ENCODE measurements around the gene ELOB. TPM values are rescaled to one million over a fixed set of nuclear protein-coding genes. Genes with fewer than 3 reads are reported as not detected.

ELOB gene
- total RNA-seq, 2 donors from 2014 or later = 158 to 208 TPM

DNA sequence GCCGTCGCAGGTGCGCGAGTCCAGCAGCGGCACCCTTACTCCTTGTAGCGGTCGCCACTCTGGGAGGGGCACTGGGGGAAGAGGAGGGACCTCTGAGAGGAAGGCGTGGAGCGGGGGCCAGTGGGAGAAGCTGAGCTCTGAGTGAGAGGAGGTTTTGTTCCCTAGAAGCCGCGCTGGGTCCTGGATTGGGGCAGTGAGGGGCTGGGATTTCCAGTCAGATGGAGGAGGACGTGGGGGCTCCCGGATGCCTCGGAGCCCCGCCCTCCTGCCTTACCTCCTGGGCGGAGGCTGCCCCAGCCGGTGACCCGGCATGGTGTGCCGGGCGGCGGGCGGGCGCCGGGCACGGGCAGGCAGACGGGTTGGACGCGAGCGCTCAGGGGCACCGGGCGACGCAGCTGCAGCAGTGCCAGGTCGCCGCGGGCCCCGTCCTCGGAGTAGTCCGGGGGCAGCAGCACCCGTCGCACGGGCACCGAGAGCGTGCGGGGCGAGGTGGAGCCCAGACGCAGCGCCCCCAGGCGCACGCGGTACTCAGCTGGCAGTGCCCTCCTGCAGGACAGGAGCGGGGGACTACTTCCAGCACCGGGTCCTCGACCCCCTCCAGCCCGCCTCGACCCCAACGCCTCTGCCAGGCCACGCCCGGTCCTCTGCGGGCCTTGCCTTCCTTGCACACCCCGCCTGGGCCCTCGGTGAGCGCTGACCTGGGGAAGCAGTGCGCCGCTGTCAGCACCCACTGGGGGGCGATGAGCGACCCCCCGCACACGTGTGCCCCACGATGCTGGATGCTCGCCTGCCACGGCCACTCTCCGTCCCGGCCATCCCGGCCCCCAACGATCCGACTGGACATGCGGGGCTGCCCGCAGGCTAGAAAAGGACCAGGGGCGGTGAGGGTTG, 8.3 kb upstream of the ELOB start:
- DNase-seq (peak; percentile 49), ATAC-seq (replicated peaks in 1 of 2) (peak; percentile 76 to 78)
- peak overlapping the region; percentile 84 to 91 for H3K4me3 Mint-ChIP-seq
- no peaks in the 10 kb centered on the region for H3K9me3 Mint-ChIP-seq
- H3K4me1 Mint-ChIP-seq (ENCODE audit: low read depth) = peaks cover 11% of the 10 kb centered on the region
- no peaks in the 10 kb centered on the region for H3K36me3 Mint-ChIP-seq (ENCODE audit: insufficient read depth in 2 of 2)
- H3K27ac Mint-ChIP-seq = peak overlapping the region; percentile 72
- peaks cover 10% of the 10 kb centered on the region for H3K27me3 Mint-ChIP-seq (ENCODE audit: low read depth)

DNA sequence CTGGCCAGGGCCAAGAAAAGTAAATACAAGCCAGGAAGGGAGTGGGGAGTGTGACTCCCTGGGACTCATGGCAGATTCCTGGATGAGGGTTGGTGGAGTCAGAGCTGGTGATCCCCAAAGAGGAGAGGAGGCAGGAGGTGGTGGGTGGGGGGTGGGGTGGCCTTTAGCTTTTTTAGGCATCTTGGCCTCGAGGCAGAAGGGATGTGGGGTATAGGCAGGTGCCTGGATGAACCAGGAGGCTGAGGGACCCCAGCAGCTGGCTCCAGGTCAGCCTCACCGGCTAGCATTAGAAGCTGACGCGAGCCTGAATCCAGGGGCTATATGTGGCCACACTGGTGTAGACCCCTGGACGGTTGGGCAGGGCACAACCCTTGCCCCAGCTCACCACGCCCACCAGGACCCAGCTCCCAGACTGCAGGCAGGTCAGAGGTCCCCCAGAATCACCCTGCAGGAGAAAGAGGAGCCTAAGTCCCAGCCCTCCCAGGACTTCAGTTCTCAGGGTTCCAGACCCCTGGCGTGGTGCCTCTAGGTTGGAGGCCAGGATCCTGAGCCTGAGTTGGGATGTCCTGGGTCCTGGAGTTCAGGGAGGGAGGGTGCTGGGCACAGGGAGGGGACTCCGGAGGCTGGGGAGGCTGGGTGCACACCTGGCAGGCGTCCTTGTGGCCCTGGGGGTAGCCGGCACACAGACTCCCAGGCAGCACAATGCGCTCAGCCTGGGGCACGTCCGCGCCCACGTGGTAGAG, 7.4 kb upstream of the ELOB start:
- peaks cover 10% of the 10 kb centered on the region for H3K27me3 Mint-ChIP-seq (ENCODE audit: low read depth)
- peaks cover 19% of the 10 kb centered on the region for H3K4me1 Mint-ChIP-seq (ENCODE audit: low read depth)
- H3K9me3 Mint-ChIP-seq = no peaks in the 10 kb centered on the region
- H3K27ac Mint-ChIP-seq = peak overlapping the region; percentile 72
- ATAC-seq (replicated peaks in 1 of 2) = peak in 1 of 2 donors; percentile 1
- no peak for DNase-seq
- H3K36me3 Mint-ChIP-seq (ENCODE audit: insufficient read depth in 2 of 2) = no peaks in the 10 kb centered on the region
- peak overlapping the region; percentile 84 to 91 for H3K4me3 Mint-ChIP-seq

DNA sequence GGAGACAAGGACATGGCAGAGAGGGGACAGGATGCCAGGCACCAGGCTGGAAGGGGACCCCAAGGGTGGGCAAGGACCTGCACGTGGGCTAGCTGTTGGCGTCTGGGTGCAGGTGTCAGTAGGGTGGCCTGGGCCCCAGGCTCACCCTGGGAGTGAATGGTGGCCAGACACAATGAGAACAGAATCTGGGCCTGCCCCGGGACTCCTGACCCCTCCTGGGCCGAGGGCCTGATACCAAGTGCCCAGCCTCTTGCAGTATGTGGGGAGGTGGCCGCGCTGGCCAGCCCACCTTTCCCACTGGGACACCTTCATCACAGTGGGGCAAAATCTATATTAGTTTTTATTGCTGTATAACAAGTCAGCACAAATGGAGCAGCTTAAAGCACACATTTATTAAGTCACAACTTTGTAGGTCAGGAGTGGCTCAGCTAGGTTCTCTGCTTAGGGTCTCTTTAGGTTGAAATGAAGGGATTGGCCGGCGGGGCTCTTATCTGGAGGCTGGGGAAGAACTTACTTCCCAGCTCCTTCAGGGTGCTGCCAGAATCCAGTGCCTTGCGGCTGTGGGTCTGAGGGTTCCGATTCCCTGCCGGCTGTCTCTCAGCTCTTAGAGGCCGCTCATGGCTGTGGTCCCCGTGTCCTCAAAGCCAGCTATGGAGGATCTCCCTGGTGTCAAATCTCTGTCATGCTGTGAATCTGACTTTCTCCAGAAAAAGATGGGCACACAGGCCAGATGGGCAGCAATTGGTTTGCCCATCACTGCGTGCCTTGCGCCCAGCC, 6.7 kb upstream of the ELOB start:
- no peak for DNase-seq
- Mint-ChIP-seq H3K36me3 (ENCODE audit: insufficient read depth in 2 of 2) (no peaks in the 10 kb centered on the region), H3K9me3 (no peaks in the 10 kb centered on the region), H3K4me3 (peak overlapping the region in 1 of 2 donors; percentile 66), H3K27me3 (ENCODE audit: low read depth) (peaks cover 10% of the 10 kb centered on the region), H3K27ac (no peak overlapping the region), H3K4me1 (ENCODE audit: low read depth) (peaks cover 21% of the 10 kb centered on the region)
- ATAC-seq (replicated peaks in 1 of 2) = no peak

DNA sequence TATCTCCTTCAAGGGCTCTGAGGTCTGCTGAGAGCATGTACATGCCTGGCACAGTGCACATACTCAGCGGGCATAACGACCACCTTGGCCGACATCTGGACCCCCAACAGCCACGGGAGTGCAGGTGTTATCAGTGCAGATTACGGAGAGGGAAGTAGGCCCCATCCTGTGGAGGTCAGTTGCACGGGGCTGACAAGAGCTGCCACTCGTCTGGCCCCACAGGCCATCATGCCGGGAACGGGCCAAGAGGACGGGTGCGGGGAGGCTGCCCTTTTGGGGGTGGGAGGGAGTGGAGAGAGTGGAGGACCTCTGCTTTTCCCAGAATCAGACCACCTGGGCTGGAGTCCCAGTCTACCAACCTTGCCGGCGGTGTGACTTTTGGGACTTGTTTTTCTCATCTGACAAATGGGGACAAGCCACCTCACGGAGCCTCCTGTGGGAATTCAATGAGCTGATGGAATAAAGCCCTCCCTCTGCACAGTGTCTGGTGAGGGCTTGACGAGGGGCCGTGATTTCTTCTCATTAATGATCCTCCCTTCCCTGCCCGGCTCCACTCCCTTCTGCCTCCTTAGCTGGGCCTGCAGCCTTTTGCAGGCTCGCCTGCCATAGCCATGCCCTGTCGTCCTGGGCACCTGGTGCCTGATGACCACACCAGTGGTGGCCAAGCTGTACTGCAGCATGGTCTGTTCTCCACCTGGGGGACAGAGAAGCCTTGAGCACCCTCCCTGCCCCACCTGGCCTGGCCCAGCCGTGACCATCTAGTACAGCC, 5.7 kb upstream of the ELOB start:
- Mint-ChIP-seq H3K27me3 (ENCODE audit: low read depth) (peaks cover 4% of the 10 kb centered on the region), H3K9me3 (no peaks in the 10 kb centered on the region), H3K4me1 (ENCODE audit: low read depth) (peaks cover 31% of the 10 kb centered on the region), H3K27ac (no peak overlapping the region), H3K36me3 (ENCODE audit: insufficient read depth in 2 of 2) (peaks cover 0 to 3% of the 10 kb centered on the region in 2 donors), H3K4me3 (no peak overlapping the region)
- DNase-seq (no peak), ATAC-seq (replicated peaks in 1 of 2) (no peak)

DNA sequence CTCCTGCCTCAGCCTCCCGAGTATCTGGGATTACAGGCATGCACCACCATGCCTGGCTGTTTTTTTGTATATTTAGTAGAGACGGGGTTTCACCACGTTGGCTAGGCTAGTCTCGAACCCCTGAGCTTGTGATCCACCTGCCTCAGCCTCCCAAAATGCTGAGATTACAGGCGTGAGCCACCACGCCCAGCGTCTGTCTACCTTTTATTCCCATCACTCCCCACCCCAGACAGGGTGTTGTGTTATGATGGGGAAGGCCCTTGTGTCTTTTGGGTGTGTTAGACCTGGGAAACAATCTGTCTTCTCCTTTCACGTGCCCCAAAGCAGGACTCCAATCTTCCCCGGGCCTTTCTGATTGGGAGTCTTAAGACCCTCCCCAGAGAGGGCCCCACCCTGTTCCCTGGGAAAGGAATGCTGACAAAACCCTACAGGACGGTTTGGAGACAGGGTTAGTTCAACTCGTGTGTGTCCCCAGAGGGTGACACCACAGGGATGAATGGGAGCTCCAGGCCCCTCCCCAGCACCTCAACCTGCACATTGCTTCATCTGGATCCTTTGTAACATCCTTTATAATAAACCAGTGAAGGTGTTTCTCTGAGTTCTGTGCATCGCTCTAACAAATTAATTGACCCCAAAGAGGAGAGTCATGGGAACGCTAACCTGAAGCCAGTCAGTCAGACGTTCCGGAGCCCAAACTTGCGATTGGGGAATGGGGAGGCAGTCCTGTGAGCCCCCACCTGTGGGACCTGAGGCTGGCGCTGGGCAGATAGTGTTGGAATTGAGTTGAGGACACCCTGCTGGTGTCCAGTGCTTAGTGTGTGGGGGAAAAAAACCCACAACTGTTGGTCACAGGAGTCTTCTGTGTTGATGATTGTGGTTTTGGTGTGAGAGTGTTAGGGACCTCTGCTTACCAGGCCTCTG, 3.2 kb upstream of the ELOB start:
- peaks cover 0 to 8% of the 10 kb centered on the region in 2 donors for H3K36me3 Mint-ChIP-seq (ENCODE audit: insufficient read depth in 2 of 2)
- DNase-seq = no peak
- H3K4me3 Mint-ChIP-seq = peak overlapping the region in 1 of 2 donors; percentile 44
- ATAC-seq (replicated peaks in 1 of 2) = no peak
- peaks cover 39% of the 10 kb centered on the region for H3K4me1 Mint-ChIP-seq (ENCODE audit: low read depth)
- H3K27ac Mint-ChIP-seq = no peak overlapping the region
- H3K9me3 Mint-ChIP-seq = no peaks in the 10 kb centered on the region
- H3K27me3 Mint-ChIP-seq (ENCODE audit: low read depth) = no peaks in the 10 kb centered on the region

DNA sequence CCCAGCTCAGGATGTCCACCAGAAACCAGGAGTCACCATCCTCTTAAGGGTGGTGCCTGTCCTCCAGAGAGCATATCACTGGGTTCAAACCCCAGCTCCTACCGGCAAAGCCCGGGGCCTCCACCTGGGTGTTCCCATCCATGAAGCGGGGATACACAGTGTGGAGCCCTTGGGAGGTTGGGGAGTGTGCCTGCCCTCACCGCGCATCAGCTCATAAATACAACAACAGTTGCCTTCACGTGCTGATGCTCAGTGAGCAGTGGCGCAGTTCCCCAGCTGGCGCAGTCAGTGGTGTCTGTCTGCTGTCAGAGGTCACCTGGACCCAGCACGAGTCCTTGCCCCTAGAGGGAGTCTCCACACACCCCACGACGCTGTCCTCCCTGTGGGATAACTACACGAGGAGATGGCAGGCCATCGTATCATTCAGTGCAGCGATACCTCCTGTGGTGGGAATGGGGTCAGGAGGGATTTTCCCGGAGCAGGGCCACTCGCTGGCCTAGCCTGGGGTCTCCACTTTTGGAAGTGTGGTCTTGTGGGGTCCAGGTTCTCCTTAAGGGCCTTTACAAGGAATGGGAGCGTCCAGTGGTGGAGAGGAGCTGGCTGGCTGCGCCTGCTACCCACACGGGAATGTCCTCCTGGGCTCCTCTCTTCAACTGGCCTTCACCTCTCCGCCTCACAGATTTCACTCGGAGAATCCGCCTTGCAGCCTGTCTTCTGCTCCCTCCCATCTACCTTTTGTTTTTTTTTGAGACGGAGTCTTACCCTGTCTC, 2.3 kb upstream of the ELOB start:
- H3K4me1 Mint-ChIP-seq (ENCODE audit: low read depth) = peaks cover 47% of the 10 kb centered on the region
- H3K4me3 Mint-ChIP-seq = peak overlapping the region in 1 of 2 donors; percentile 92
- peaks cover 0 to 8% of the 10 kb centered on the region in 2 donors for H3K36me3 Mint-ChIP-seq (ENCODE audit: insufficient read depth in 2 of 2)
- no peaks in the 10 kb centered on the region for H3K27me3 Mint-ChIP-seq (ENCODE audit: low read depth)
- ATAC-seq (replicated peaks in 1 of 2) (no peak), DNase-seq (no peak)
- no peak overlapping the region for H3K27ac Mint-ChIP-seq
- H3K9me3 Mint-ChIP-seq = no peaks in the 10 kb centered on the region

DNA sequence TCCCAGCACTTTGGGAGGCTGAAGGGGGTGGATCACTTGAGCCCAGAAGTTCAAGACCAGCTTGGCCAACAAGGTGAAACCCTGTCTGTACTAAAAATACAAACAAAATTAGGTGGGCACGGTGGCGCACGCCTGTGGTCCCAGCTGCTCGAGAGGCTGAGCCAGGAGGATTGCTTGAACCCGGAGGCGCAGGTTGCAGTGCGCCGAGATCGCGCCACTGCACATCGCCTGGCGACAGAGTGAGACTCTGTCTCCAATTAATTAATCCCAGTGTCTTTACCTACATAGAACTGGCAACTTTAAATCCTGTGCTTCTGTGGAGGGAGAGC, 1.5 kb upstream of the ELOB start:
- ATAC-seq (replicated peaks in 1 of 2) (no peak), DNase-seq (no peak)
- peak overlapping the region; percentile 90 for H3K27ac Mint-ChIP-seq
- peaks cover 0 to 8% of the 10 kb centered on the region in 2 donors for H3K36me3 Mint-ChIP-seq (ENCODE audit: insufficient read depth in 2 of 2)
- H3K27me3 Mint-ChIP-seq (ENCODE audit: low read depth) = no peaks in the 10 kb centered on the region
- H3K9me3 Mint-ChIP-seq = no peaks in the 10 kb centered on the region
- H3K4me1 Mint-ChIP-seq (ENCODE audit: low read depth) = peaks cover 48% of the 10 kb centered on the region
- peak overlapping the region; percentile 92 to 93 for H3K4me3 Mint-ChIP-seq

DNA sequence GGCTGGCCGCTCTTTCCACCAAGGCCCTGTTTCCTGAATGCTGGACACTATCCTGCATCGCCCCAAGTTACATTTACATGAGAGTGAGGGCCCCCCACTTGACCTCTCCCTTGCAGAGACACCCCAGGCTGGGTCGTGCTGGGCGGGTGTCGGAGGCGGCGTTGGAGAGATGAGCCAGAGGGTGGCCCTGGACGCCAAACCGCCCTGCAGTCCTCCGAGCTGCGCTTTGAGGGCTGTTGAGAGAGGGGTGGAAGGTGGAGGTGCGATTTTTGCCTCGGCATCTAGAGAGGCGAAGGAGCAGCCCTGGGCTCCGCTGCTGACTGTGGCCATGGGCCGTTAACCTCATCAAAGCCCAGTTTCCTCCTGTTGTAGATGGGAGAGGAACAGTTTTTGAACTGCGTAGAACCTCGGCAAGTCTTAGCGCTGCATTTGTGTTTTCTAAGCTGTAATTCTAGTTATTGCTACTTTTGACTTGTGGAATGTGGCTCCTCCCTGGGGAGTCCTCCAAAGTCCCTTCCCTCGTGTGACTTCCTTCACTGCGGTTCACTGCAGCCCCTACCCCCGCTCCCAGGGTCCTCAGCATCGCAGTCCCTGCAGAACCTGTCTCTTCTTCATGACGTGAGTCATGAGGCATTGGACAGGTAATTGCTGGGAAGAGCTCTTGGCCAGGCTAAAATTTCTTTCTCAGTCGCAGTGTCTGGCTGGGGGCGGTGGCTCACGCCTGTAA, 986 bp upstream of the ELOB start:
- H3K4me1 Mint-ChIP-seq (ENCODE audit: low read depth) = peaks cover 48% of the 10 kb centered on the region
- H3K27me3 Mint-ChIP-seq (ENCODE audit: low read depth) = no peaks in the 10 kb centered on the region
- H3K4me3 Mint-ChIP-seq = peak overlapping the region; percentile 92 to 93
- peak overlapping the region; percentile 90 for H3K27ac Mint-ChIP-seq
- peaks cover 0 to 8% of the 10 kb centered on the region in 2 donors for H3K36me3 Mint-ChIP-seq (ENCODE audit: insufficient read depth in 2 of 2)
- peak in 1 of 2 donors; percentile 37 for DNase-seq
- H3K9me3 Mint-ChIP-seq = no peaks in the 10 kb centered on the region
- ATAC-seq (replicated peaks in 1 of 2) = peak; percentile 2 to 14

DNA sequence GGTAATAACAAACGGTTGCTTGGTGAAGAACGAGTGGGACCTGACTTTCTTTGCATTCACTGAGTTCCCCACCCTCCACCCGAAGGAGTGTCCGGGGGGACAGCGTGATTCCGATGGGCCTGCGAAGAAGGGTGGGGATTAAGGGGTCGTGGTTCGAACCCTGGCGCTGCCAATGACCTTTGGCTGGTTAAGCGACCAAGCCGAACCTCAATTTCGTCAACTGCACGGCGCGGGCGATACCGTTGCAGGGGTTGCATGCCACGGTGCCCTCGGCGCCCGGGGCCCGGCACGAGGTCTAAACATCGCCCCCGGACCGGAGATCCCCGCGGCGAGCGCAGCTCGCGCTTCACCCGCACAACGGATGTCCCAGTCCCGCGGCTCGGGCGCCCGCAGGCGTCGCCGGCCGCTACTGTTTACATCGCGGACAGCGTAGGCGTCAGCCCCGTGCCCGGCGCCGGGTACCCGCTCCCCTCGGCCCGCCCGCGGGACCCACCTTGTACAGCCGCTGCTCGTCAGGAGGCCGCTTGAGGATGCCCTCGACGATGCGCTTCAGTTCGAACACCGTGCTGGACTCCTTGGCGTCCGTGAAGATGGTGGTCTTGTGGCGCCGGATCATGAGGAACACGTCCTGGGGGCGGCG, 460 bp downstream of the ELOB start:
- ATAC-seq (replicated peaks in 1 of 2) = peak; percentile 51 to 54
- Mint-ChIP-seq H3K4me3 (peak overlapping the region; percentile 95 to 97), H3K4me1 (ENCODE audit: low read depth) (peaks cover 48% of the 10 kb centered on the region)

DNA sequence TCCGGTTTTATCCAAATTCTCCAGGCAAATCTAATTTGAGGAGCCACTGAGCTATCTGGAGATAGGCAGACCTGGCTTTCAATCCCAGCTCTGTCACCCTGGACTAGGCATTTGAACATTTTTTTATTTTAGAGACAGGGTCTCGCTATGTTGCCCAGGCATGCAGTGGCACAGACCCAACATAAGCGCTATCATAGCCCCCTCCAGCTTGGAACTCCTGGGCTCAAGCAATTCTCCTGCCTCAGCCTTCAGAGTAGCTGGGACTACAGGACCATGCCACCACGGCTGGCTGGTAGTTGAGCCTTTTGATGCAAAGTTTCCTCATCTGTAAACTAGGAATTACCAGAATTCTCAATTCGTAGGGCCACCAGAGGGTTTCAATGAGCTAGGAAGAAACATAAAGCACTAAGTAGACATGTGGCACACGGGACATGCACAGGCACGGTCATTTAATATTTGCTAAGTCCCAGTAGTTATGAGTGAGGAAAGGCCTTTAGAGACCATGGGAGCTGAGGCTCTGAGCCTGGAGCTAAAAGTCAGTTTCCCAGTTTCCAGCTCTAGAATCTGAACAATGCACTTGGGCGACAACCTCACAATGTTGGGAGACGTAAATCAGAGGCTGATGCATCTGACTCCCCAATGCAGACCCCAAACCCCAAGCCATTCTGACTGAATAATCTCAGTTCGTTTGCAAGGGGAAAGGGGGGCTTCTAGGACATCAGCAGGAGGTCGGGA, 1.1 kb downstream of the ELOB start:
- Mint-ChIP-seq H3K9me3 (no peaks in the 10 kb centered on the region), H3K4me3 (peak overlapping the region; percentile 95 to 97), H3K27me3 (ENCODE audit: low read depth) (no peaks in the 10 kb centered on the region), H3K36me3 (ENCODE audit: insufficient read depth in 2 of 2) (peaks cover 7 to 13% of the 10 kb centered on the region in 2 donors), H3K27ac (peak overlapping the region; percentile 90), H3K4me1 (ENCODE audit: low read depth) (peaks cover 48% of the 10 kb centered on the region)
- DNase-seq = no peak
- no peak for ATAC-seq (replicated peaks in 1 of 2)

More for the DNA sequence above, 460 bp downstream of the ELOB start:
- Mint-ChIP-seq H3K9me3 (no peaks in the 10 kb centered on the region), H3K27me3 (ENCODE audit: low read depth) (no peaks in the 10 kb centered on the region), H3K36me3 (ENCODE audit: insufficient read depth in 2 of 2) (peaks cover 7 to 13% of the 10 kb centered on the region in 2 donors), H3K27ac (peak overlapping the region; percentile 90)
- DNase-seq = peak; percentile 62 to 66
